Colonic mucosa (tissue), 4 donors: Measurements from ENCODE around the gene ARID4B. TPM values are rescaled to one million over a fixed set of nuclear protein-coding genes. Genes with fewer than 3 reads are reported as not detected.
"Not testable (repeated sequence)": the region's sequence is repeated elsewhere in the genome, so short reads cannot be mapped to it uniquely, and the experiment has no call there.

Source experiments
- DNase-seq: peaks from one replicate; pipeline ENCODE4 v3.0.0-alpha.2; 2020
- H3K27ac ChIP-seq: fragments of 200-600 bp; one replicate; pipeline ENCODE4 v1.8.0; 2021
- H3K27me3 ChIP-seq: fragments of 200-600 bp; one replicate; pipeline ENCODE4 v1.8.0; 2021
- H3K36me3 ChIP-seq: fragments of 200-600 bp; one replicate; pipeline ENCODE4 v1.8.0; 2021
- H3K4me1 ChIP-seq: fragments of 200-600 bp; one replicate; pipeline ENCODE4 v1.8.0; 2021; ENCODE audit warnings: mild to moderate bottlenecking
- H3K4me3 ChIP-seq: fragments of 200-600 bp; one replicate; pipeline ENCODE4 v1.8.0; 2021
- H3K9ac ChIP-seq, 2 donors: one replicate each; pipeline ENCODE4 v1.7.0; 2013; ENCODE audit warnings: control low read depth in 2 of 2, low read depth in 2 of 2, low read length in 2 of 2
- H3K9me3 ChIP-seq: fragments of 200-600 bp; one replicate; pipeline ENCODE4 v1.8.0; 2021
- intact Hi-C: fragments of 100-400 bp; cut with DNase I; formaldehyde crosslinking; loops from one replicate; pipeline ENCODE4 v1.14.1; 2022
- total RNA-seq, 2 donors: library from RNA; stranded (reverse); fragmentation: NEBNext Ultra II Directional in 1 of 2; extraction: Animal tissue kit (Norgen Biotek cat#: 25700) in 1 of 2; gene quantifications; one replicate each; pipeline ENCODE4 v1.2.1, GENCODE V29; 2021
- TF ChIP-seq, protein P1 (sequence below): fragments of 200-600 bp; IDR thresholded peaks from one replicate; pipeline ENCODE4 v1.8.0; 2022; ENCODE audit warnings: antibody characterized with exemption, mild to moderate bottlenecking
- donor health status: healthy.
- donor health status: DM: no; HTN: no; CAD: no.
- donor health status: DM: no; HTN: no; CAD: no.

Gene ARID4B
- total RNA-seq, 2 donors from 2014 or later: 27.0 to 31.0 TPM

DNA sequence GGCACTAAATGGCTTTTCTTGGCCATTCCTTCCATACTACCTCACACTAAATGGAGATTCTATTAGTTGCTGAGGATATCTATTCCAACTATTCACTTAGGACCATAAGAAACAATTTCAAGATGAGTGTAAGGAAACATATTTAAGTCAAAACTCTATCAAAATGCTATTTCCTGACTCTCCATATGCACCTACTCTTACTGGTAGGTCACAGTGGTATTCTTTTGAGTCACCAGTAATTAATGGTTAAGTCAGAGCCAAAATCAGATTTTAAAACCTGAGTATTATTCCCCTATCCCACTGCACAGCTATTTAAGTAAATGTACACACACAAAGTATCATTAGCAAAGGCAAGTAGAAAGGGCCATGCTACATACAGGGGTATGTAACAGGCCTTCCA is 50.3 kb downstream of the ARID4B start:
- H3K9me3 ChIP-seq: no peaks in the 10 kb centered on the region
- intact Hi-C loops: no loop called here
- TF ChIP-seq, protein P1, sequence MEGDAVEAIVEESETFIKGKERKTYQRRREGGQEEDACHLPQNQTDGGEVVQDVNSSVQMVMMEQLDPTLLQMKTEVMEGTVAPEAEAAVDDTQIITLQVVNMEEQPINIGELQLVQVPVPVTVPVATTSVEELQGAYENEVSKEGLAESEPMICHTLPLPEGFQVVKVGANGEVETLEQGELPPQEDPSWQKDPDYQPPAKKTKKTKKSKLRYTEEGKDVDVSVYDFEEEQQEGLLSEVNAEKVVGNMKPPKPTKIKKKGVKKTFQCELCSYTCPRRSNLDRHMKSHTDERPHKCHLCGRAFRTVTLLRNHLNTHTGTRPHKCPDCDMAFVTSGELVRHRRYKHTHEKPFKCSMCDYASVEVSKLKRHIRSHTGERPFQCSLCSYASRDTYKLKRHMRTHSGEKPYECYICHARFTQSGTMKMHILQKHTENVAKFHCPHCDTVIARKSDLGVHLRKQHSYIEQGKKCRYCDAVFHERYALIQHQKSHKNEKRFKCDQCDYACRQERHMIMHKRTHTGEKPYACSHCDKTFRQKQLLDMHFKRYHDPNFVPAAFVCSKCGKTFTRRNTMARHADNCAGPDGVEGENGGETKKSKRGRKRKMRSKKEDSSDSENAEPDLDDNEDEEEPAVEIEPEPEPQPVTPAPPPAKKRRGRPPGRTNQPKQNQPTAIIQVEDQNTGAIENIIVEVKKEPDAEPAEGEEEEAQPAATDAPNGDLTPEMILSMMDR: no peak
- no peak for DNase-seq
- H3K4me3 ChIP-seq: no peak overlapping the region
- no peak overlapping the region for H3K27ac ChIP-seq
- H3K4me1 ChIP-seq: no peaks in the 10 kb centered on the region
- H3K36me3 ChIP-seq: no peaks in the 10 kb centered on the region
- H3K9ac ChIP-seq: no peak overlapping the region
- no peaks in the 10 kb centered on the region for H3K27me3 ChIP-seq

DNA sequence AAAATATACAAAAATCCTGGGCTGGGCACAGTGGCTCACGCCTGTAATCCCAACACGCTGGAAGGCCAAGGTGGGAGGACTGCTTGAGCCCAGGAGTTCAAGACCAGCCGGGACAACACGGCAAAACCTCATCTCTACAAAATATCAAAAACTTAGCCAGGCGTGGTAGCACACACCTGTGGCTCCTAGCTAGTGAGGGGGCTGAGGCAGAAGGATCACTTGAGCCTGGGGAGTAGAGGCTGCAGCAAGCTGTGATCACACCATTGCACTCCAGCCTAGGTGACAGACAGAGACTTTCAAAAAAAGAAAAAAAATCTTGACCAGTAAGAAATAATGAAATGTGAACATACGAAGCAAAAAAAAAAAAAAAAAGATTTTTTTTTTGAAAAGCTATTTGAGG is 52.1 kb downstream of the ARID4B start:
- no peak for DNase-seq
- TF ChIP-seq, protein P1: no peak
- Histone ChIP-seq H3K9ac (no peak overlapping the region), H3K4me1 (no peaks in the 10 kb centered on the region), H3K36me3 (no peaks in the 10 kb centered on the region), H3K27me3 (no peaks in the 10 kb centered on the region), H3K4me3 (no peak overlapping the region), H3K27ac (no peak overlapping the region), H3K9me3 (no peaks in the 10 kb centered on the region)
- intact Hi-C loops: no loop called here

DNA sequence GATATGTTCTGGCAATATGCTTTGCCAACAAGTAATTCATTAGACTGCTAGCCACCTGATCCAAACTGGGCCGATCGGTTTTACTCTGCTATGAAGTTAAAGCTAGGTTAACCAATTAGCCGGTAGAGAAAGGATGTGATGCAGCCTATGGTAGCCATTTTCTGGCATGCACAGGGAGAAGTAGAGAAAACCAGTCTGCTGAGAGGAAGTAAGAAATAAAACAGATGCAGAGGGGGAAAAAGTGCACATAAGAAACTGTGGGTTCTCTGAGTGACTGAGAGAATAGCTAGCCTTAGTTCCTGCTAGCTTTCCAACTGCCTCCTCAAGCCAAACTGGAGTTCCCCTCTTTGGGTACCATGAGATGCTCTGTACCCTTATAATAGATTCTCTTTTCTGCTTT is 52.8 kb downstream of the ARID4B start:
- TF ChIP-seq, protein P1: no peak
- intact Hi-C loops: no loop called here
- no peak overlapping the region for H3K4me3 ChIP-seq
- H3K4me1 ChIP-seq: no peaks in the 10 kb centered on the region
- H3K36me3 ChIP-seq: no peaks in the 10 kb centered on the region
- no peak overlapping the region for H3K9ac ChIP-seq
- no peaks in the 10 kb centered on the region for H3K9me3 ChIP-seq
- no peak overlapping the region for H3K27ac ChIP-seq
- no peaks in the 10 kb centered on the region for H3K27me3 ChIP-seq
- no peak for DNase-seq

DNA sequence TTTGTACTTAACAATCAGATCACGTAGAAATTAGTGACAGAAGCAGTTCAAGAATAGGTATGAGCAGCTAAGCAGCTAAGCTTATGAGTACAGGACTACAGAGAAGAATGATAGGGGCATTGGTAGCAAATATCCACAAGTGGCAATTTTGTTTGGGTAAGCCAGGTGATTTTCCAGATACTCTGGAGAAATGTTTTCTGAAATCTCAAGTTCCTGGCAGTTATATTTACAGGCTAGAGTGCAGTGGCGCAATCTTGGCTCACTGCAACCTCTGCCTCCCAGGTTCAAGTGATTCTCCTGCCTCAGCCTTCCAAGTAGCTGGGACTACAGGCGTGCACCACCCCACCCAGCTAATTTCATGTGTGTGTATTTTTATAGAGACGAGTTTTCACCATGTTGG is 55.1 kb downstream of the ARID4B start:
- Histone ChIP-seq H3K4me3 (no peak overlapping the region), H3K9me3 (no peaks in the 10 kb centered on the region), H3K36me3 (no peaks in the 10 kb centered on the region), H3K27ac (no peak overlapping the region), H3K9ac (no peak overlapping the region), H3K27me3 (no peaks in the 10 kb centered on the region), H3K4me1 (no peaks in the 10 kb centered on the region)
- TF ChIP-seq, protein P1: no peak
- no peak for DNase-seq
- intact Hi-C loops: no loop called here

DNA sequence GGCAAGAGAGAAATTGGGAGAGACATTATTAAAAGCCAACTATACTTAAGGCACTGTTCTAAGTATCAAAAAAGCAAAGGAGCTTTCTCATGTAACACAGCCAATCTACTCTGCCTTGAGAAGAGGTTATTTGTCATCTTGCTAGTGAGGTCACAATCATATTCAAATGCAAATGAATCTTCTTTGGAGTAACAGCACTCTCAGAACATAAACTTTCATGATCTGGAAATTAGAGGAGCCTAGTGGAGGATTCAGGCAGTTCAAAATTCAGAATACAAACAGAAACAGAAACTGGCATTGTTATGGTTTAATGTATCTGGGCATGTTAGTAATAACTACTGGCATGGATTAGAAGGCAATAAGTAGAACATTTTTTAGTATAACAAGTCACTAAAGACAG is 57.4 kb downstream of the ARID4B start:
- Histone ChIP-seq H3K4me1 (no peaks in the 10 kb centered on the region), H3K36me3 (no peaks in the 10 kb centered on the region), H3K27ac (no peak overlapping the region)

DNA sequence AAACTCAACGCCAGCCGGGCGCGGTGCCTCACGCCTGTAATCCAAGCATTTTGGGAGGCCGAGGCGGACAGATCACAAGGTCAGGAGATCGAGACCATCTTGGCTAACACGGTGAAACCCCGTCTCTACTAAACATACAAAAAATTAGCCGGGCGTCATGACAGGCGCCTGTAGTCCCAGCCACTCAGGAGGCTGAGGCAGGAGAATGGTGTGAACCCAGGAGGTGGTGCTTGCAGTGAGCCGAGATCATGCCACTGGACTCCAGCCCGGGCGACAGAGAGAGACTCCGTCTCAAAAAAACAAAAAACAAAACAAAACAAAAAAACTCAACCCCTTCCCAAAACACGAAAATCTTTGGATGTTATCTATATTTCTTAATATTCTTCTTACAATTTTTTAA is 58.0 kb downstream of the ARID4B start:
- DNase-seq, H3K4me3 ChIP-seq, H3K27me3 ChIP-seq, H3K9me3 ChIP-seq, H3K4me1 ChIP-seq, H3K9ac ChIP-seq, intact Hi-C loops, H3K36me3 ChIP-seq, H3K27ac ChIP-seq: not testable (repeated sequence)

More for the DNA sequence above, 57.4 kb downstream of the ARID4B start:
- Histone ChIP-seq H3K27me3 (no peaks in the 10 kb centered on the region), H3K4me3 (no peak overlapping the region), H3K9ac (no peak overlapping the region), H3K9me3 (no peaks in the 10 kb centered on the region)
- TF ChIP-seq, protein P1: no peak
- DNase-seq: no peak
- intact Hi-C loops: no loop called here
